WI38 (cell line): Measurements from ENCODE around the gene DBNL.

Experiments
- H3K4me3 ChIP-seq: 2 replicates; pipeline ENCODE4 v1.5.1; 2011; ENCODE audit warnings: low read depth, mild to moderate bottlenecking, control low read depth, low read length
- CTCF ChIP-seq: IDR thresholded peaks from 2 replicates; pipeline ENCODE4 v1.5.1; 2012; ENCODE audit warnings: low read depth, mild to moderate bottlenecking, control low read depth, low read length

DBNL gene

GRCh38 chr7:44050121-44050914 is 5.8 kb downstream of the DBNL start:
- no peak for TF ChIP-seq CTCF
- no peak overlapping the region for H3K4me3 ChIP-seq

GRCh38 chr7:44050915-44051560 is 6.5 kb downstream of the DBNL start:
- no peak for TF ChIP-seq CTCF
- H3K4me3 ChIP-seq: no peak overlapping the region

- H3K4me3 ChIP-seq: no peak overlapping the region
- TF ChIP-seq CTCF: no peak
Measured at GRCh38 chr7:44051611-44052220, 7.2 kb downstream of the DBNL start.

- no peak for TF ChIP-seq CTCF
- no peak overlapping the region for H3K4me3 ChIP-seq
Measured at GRCh38 chr7:44052771-44053365, 8.4 kb downstream of the DBNL start.

- TF ChIP-seq CTCF: no peak
- no peak overlapping the region for H3K4me3 ChIP-seq
Measured at GRCh38 chr7:44056681-44057080, 12.2 kb downstream of the DBNL start.

GRCh38 chr7:44057181-44057848 is 12.8 kb downstream of the DBNL start:
- no peak for TF ChIP-seq CTCF
- no peak overlapping the region for H3K4me3 ChIP-seq
